Camera-type eye (tissue), 1 donor: ENCODE data around the gene NAA35. TPM values are rescaled to one million over a fixed set of nuclear protein-coding genes. Genes with fewer than 3 reads are reported as not detected.

Experiments used
- total RNA-seq: library from RNA; depleted of rRNA; stranded (reverse); fragments of >200 nt; gene quantifications from one replicate; pipeline ENCODE4 v1.2.3, GENCODE V29; 2014

Gene NAA35
- 51.6 TPM for total RNA-seq

GRCh38 chr9:85940832-85941621, at the start of gene NAA35:
NAA35 (plus strand) TSS chr9:85941146; CDS start chr9:85942160, 1,014 bp downstream.

Other genes starting within 250 kb of the NAA35 start
- 99.8 TPM for gene AGTPBP1, start 199.2 kb upstream of the NAA35 start, total RNA-seq
- gene GOLM1, start 158.4 kb downstream of the NAA35 start, total RNA-seq, result 97.9 TPM